LNCaP clone FGC (cell line): ENCODE data around the gene FXYD5.
"Not testable (repeated sequence)": the region's sequence is repeated elsewhere in the genome, so short reads cannot be mapped to it uniquely, and the experiment has no call there.

Experiments used
- DNase-seq: peaks from one replicate; pipeline ENCODE4 v3.0.0-alpha.2; 2011; ENCODE audit warnings: low read depth
- H3K4me3 ChIP-seq: 2 replicates; pipeline ENCODE4 v1.5.1; 2011; ENCODE audit warnings: mild to moderate bottlenecking, low read depth, low read length, control low read depth
- CTCF ChIP-seq: IDR thresholded peaks from 2 replicates; pipeline ENCODE4 v1.5.1; 2012; ENCODE audit warnings: mild to moderate bottlenecking; ENCODE audit not compliant: control insufficient read depth, insufficient read depth; ENCODE audit errors: extremely low read depth

Gene FXYD5

GRCh38 chr19:35125749-35126623 is 28.5 kb upstream of the FXYD5 start:
- DNase-seq, result no peak
- TF ChIP-seq CTCF, result no peak
- no peak overlapping the region for H3K4me3 ChIP-seq

- DNase-seq, result no peak
- no peak overlapping the region for H3K4me3 ChIP-seq
- TF ChIP-seq CTCF, result no peak
Measured at GRCh38 chr19:35126624-35126959, 27.9 kb upstream of the FXYD5 start.

- DNase-seq, result no peak
- H3K4me3 ChIP-seq, result no peak overlapping the region
- TF ChIP-seq CTCF, result no peak
Measured at GRCh38 chr19:35127871-35128270, 26.7 kb upstream of the FXYD5 start.

- no peak overlapping the region for H3K4me3 ChIP-seq
- TF ChIP-seq CTCF, result no peak
- no peak for DNase-seq
Measured at GRCh38 chr19:35128398-35129057, 26.0 kb upstream of the FXYD5 start.

- not testable (repeated sequence) for DNase-seq, H3K4me3 ChIP-seq
Measured at GRCh38 chr19:35129724-35130274, 24.7 kb upstream of the FXYD5 start.

GRCh38 chr19:35130761-35131720 is 23.5 kb upstream of the FXYD5 start:
- H3K4me3 ChIP-seq, result no peak overlapping the region
- peak; percentile 90 for DNase-seq
- TF ChIP-seq CTCF, result no peak
